IMR-90 (cell line): Measurements from ENCODE around the gene SOX6. TPM values are rescaled to one million over a fixed set of nuclear protein-coding genes. Genes with fewer than 3 reads are reported as not detected.

Source experiments
- ATAC-seq: fragments of 200-7000 bp; cut with Tn5 transposase; 2 replicates; pipeline ENCODE4 v1.9.1; 2020; ENCODE audit warnings: low read depth, mild to moderate bottlenecking, moderate library complexity
- BruUV-seq: library from RNA; stranded (reverse); fragments of 400-500 nt; replicated peaks from 2 replicates; lab custom pipeline; 2021; lab: Mats Ljungman, UMichigan
- CTCF ChIA-PET: fragments of 300-600 bp; formaldehyde crosslinking; extraction: SDS; loops from one replicate; lab custom pipeline; 2021; ENCODE audit warnings: antibody characterized with exemption; lab: Yijun Ruan, JAX
- POLR2A ChIA-PET: fragments of 300-600 bp; sonication (Branson Sonifier 250); formaldehyde crosslinking; loops from one replicate; lab custom pipeline; 2022; ENCODE audit warnings: antibody characterized with exemption; ENCODE audit not compliant: unreplicated experiment; lab: Charles Lee
- DNase-seq: peaks from one replicate; pipeline ENCODE4 v3.0.0; 2013
- H2AFZ ChIP-seq: replicated peaks from 2 replicates; pipeline ENCODE3; 2013; ENCODE audit warnings: low read length, mild to moderate bottlenecking; ENCODE audit not compliant: poor library complexity
- H2AK5ac ChIP-seq: 2 replicates; pipeline ENCODE4 v1.6.1; 2013; ENCODE audit warnings: low read depth, low read length, inconsistent platforms
- H2AK9ac ChIP-seq: replicated peaks from 2 replicates; pipeline ENCODE3; 2013; ENCODE audit warnings: mild to moderate bottlenecking, low read depth, low read length, moderate library complexity; ENCODE audit not compliant: poor library complexity
- H2BK120ac ChIP-seq: 2 replicates; pipeline ENCODE4 v1.6.1; 2013; ENCODE audit warnings: low read depth, low read length, inconsistent platforms
- H2BK15ac ChIP-seq: 3 replicates; pipeline ENCODE4 v1.6.1; 2013; ENCODE audit warnings: low read depth, low read length, inconsistent platforms
- H2BK20ac ChIP-seq: 2 replicates; pipeline ENCODE4 v1.6.1; 2013; ENCODE audit warnings: low read depth, mild to moderate bottlenecking, inconsistent platforms, low read length, moderate library complexity
- H2BK5ac ChIP-seq: 2 replicates; pipeline ENCODE4 v1.6.1; 2013; ENCODE audit warnings: mild to moderate bottlenecking, low read depth, low read length, inconsistent platforms; ENCODE audit not compliant: poor library complexity, severe bottlenecking
- H3K14ac ChIP-seq: replicated peaks from 2 replicates; pipeline ENCODE4 v1.6.1; 2013; ENCODE audit warnings: low read depth, low read length, inconsistent platforms
- H3K18ac ChIP-seq: 2 replicates; pipeline ENCODE4 v1.6.1; 2013; ENCODE audit warnings: low read depth, low read length, control low read depth
- H3K23ac ChIP-seq: 2 replicates; pipeline ENCODE4 v1.6.1; 2013; ENCODE audit warnings: low read depth, low read length, inconsistent platforms
- H3K27ac ChIP-seq: 2 replicates; pipeline ENCODE4 v1.5.1; 2013; ENCODE audit warnings: mild to moderate bottlenecking, control low read depth, low read length; ENCODE audit not compliant: insufficient read depth
- H3K27me3 ChIP-seq: 2 replicates; pipeline ENCODE4 v1.6.1; 2013; ENCODE audit warnings: low read length; ENCODE audit not compliant: control insufficient read depth, insufficient read depth
- H3K36me3 ChIP-seq: 2 replicates; pipeline ENCODE4 v1.6.1; 2013; ENCODE audit warnings: low read length, mixed read lengths; ENCODE audit not compliant: control insufficient read depth, insufficient read depth
- H3K4ac ChIP-seq: 2 replicates; pipeline ENCODE4 v1.6.1; 2013; ENCODE audit warnings: low read depth, low read length, inconsistent platforms
- H3K4me1 ChIP-seq: 2 replicates; pipeline ENCODE4 v1.6.1; 2013; ENCODE audit warnings: low read length, mixed read lengths; ENCODE audit not compliant: control insufficient read depth, insufficient read depth
- H3K4me2 ChIP-seq: 2 replicates; pipeline ENCODE4 v1.6.1; 2013; ENCODE audit warnings: low read depth, mild to moderate bottlenecking, control low read depth, low read length, moderate library complexity
- H3K4me3 ChIP-seq: 2 replicates; pipeline ENCODE4 v1.5.1; 2013; ENCODE audit warnings: low read depth, mild to moderate bottlenecking, control low read depth, low read length, moderate library complexity; ENCODE audit not compliant: insufficient read depth
- H3K56ac ChIP-seq: 2 replicates; pipeline ENCODE4 v1.6.1; 2013; ENCODE audit warnings: low read length, inconsistent platforms; ENCODE audit not compliant: insufficient read depth; ENCODE audit errors: extremely low read depth
- H3K79me1 ChIP-seq, 2 experiments: 2 replicates each; pipeline ENCODE4 v1.6.1; 2013; ENCODE audit warnings: low read length in 2 of 2, inconsistent platforms in 1 of 2, low read depth in 1 of 2
- H3K9ac ChIP-seq: 2 replicates; pipeline ENCODE4 v1.6.1; 2013; ENCODE audit warnings: low read depth, low read length, control low read depth
- H3K9me1 ChIP-seq: 2 replicates; pipeline ENCODE4 v1.6.1; 2013; ENCODE audit warnings: low read length, inconsistent platforms; ENCODE audit not compliant: insufficient read depth
- H3K9me3 ChIP-seq: 2 replicates; pipeline ENCODE4 v1.6.1; 2013; ENCODE audit warnings: low read length; ENCODE audit not compliant: control insufficient read depth, insufficient read depth
- H4K20me1 ChIP-seq: 2 replicates; pipeline ENCODE4 v1.6.1; 2013; ENCODE audit warnings: low read length, inconsistent platforms; ENCODE audit not compliant: insufficient read depth
- H4K5ac ChIP-seq: 2 replicates; pipeline ENCODE4 v1.6.1; 2013; ENCODE audit warnings: mild to moderate bottlenecking, low read depth, low read length, control low read depth
- H4K8ac ChIP-seq, 2 experiments: 2 replicates each; pipeline ENCODE4 v1.6.1; 2013; ENCODE audit warnings: low read depth in 2 of 2, low read length in 2 of 2, control low read depth in 1 of 2, inconsistent platforms in 1 of 2
- H4K91ac ChIP-seq: 2 replicates; pipeline ENCODE4 v1.6.1; 2013; ENCODE audit warnings: low read depth, low read length, inconsistent platforms; ENCODE audit not compliant: insufficient read depth
- BHLHE40 ChIP-seq: fragments of 150-350 bp; IDR thresholded peaks from 2 replicates; pipeline ENCODE4 v1.6.1; 2016; ENCODE audit warnings: mild to moderate bottlenecking, low read depth, low read length
- CEBPB ChIP-seq: IDR thresholded peaks from 2 replicates; pipeline ENCODE4 v1.6.1; 2012; ENCODE audit warnings: low read depth, low read length, improper control_type of control experiment
- CHD1 ChIP-seq: IDR thresholded peaks from 2 replicates; pipeline ENCODE4 v1.6.1; 2012; ENCODE audit warnings: low read depth, low read length, improper control_type of control experiment
- MAFK ChIP-seq: IDR thresholded peaks from 2 replicates; pipeline ENCODE4 v1.6.1; 2012; ENCODE audit warnings: low read depth, low read length, improper control_type of control experiment
- MXI1 ChIP-seq: IDR thresholded peaks from 2 replicates; pipeline ENCODE4 v1.6.1; 2012; ENCODE audit warnings: low read depth, mild to moderate bottlenecking, low read length, moderate library complexity, borderline replicate concordance
- POLR2A ChIP-seq: IDR thresholded peaks from 2 replicates; pipeline ENCODE4 v1.6.1; 2012; ENCODE audit warnings: mild to moderate bottlenecking, low read depth, low read length
- RAD21 ChIP-seq: IDR thresholded peaks from 2 replicates; pipeline ENCODE4 v1.6.1; 2012; ENCODE audit warnings: low read length, improper control_type of control experiment
- RCOR1 ChIP-seq: IDR thresholded peaks from 2 replicates; pipeline ENCODE4 v1.6.1; 2012; ENCODE audit warnings: mild to moderate bottlenecking, low read length, improper control_type of control experiment; ENCODE audit not compliant: insufficient replicate concordance
- RFX5 ChIP-seq: IDR thresholded peaks from 2 replicates; pipeline ENCODE4 v1.8.0; 2012; ENCODE audit warnings: low read depth, mild to moderate bottlenecking, low read length, moderate library complexity
- WGBS, 2 experiments: methylation state at CpG; one replicate each; pipeline versions ENCODE4 v1.1.5 to v1.1.7; 2013; ENCODE audit warnings: missing lambda C conversion rate in 2 of 2; ENCODE audit not compliant: insufficient read length in 1 of 2; ENCODE audit errors: extremely low coverage in 2 of 2; 5-methylcytosine and 5-hydroxymethylcytosine counted together
- dilution Hi-C: fragments of 300-500 bp; cut with HindIII; formaldehyde crosslinking; loops from one replicate; pipeline ENCODE4 v1.14.3; 2018; ENCODE audit warnings: low sequenced_read_pairs; ENCODE audit not compliant: unreplicated experiment
- in situ Hi-C: fragments of 300-500 bp; cut with MboI; formaldehyde crosslinking; loops from 3 replicates; pipeline ENCODE4 v1.14.3; 2019; ENCODE audit warnings: low sequenced_read_pairs, inconsistent platforms, mixed read lengths
- intact Hi-C: fragments of 100-400 bp; cut with micrococcal nuclease; formaldehyde crosslinking; loops from 2 replicates; pipeline ENCODE4 v1.10.0; 2022
- polyA plus RNA-seq, 3 experiments: library from polyadenylated mRNA; depleted of rRNA; stranded (reverse); fragments of >200 nt; gene quantifications; 2 replicates each; pipeline ENCODE4 v1.2.3, GENCODE V29; 2012; ENCODE audit warnings: low replicate concordance in 1 of 3
- total RNA-seq: library from RNA; depleted of rRNA; stranded (reverse); fragments of >200 nt; gene quantifications from 2 replicates; pipeline ENCODE4 v1.2.3, GENCODE V29; 2012
- TF ChIP-seq, protein P1 (sequence below): fragments of 150-350 bp; IDR thresholded peaks from 2 replicates; pipeline ENCODE4 v1.6.1; 2016; ENCODE audit warnings: low read depth, mild to moderate bottlenecking, low read length, moderate library complexity, borderline replicate concordance
- TF ChIP-seq, protein P2 (sequence below): conservative IDR thresholded peaks from 2 replicates; pipeline ENCODE4 v1.5.1; 2012; ENCODE audit warnings: mild to moderate bottlenecking, low read depth, low read length, improper control_type of control experiment

Gene SOX6
- total and polyA plus RNA-seq, 2 of the 4 experiments (the other 2 are of a cell fraction): 1.7 to 7.7 TPM

DNA sequence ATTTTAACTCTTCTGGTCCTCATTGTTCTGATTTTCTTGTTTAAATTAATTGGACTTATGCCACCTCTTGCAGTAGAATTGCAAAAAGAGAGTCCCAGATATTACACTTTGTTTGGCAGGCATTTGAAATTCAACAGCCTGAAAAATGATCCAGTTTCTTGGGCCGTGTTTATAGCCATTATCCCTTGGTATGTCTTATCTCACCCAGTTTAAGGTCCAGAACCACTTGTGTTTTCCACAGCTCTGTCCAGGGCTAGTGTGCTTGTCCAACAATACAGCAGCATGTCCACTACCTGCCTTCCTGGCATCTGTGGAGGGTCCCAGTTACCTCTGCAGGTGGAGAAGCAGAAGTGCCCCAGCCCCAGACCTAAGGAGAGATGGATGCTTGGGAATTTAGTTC lies 397.4 kb downstream of the SOX6 start:
- peak overlapping the region; percentile 18; the same call in 1 of the 2 replicates for H2BK120ac ChIP-seq
- H2BK5ac ChIP-seq: no peak overlapping the region
- no peak overlapping the region for H3K4me2 ChIP-seq
- H3K9me1 ChIP-seq: peaks cover 2% of the 10 kb centered on the region; the same call in 1 of the 2 replicates
- no peak for DNase-seq
- no peak overlapping the region for H3K14ac ChIP-seq
- 0 out of 2 replicates have a peak overlapping the region, but pooled peaks have one; percentile 16 for H3K4ac ChIP-seq
- H2AK5ac ChIP-seq: no peak overlapping the region
- no peaks in the 10 kb centered on the region for H4K20me1 ChIP-seq
- H4K8ac ChIP-seq: no peak overlapping the region
- ChIA-PET POLR2A (no interaction called here), CTCF (no interaction called here)
- H2BK15ac ChIP-seq: no peak overlapping the region; the same call in 2 of the 3 replicates
- peaks cover 5% of the 10 kb centered on the region for H3K4me1 ChIP-seq
- H3K23ac ChIP-seq: no peak overlapping the region
- no peak overlapping the region for H3K4me3 ChIP-seq
- WGBS, 2 experiments: 40% methylated on average over 1 of the region's 1 CpG; no CpG with 5 or more reads in 1 of the 2 experiments
- H4K91ac ChIP-seq: no peak overlapping the region
- in situ Hi-C loops: no loop called here
- H3K27me3 ChIP-seq: no peaks in the 10 kb centered on the region
- H3K36me3 ChIP-seq: no peaks in the 10 kb centered on the region
- no TSS peak for BruUV-seq
- H2AK9ac ChIP-seq: no peak overlapping the region
- H3K27ac ChIP-seq: no peak overlapping the region
- H3K18ac ChIP-seq: no peak overlapping the region
- ATAC-seq: no peak
- H2BK20ac ChIP-seq: no peak overlapping the region
- H3K79me1 ChIP-seq: no peaks in the 10 kb centered on the region
- TF ChIP-seq RAD21: no peak
- no peak for TF ChIP-seq CHD1
- no peak for TF ChIP-seq CEBPB
- TF ChIP-seq, protein P1, sequence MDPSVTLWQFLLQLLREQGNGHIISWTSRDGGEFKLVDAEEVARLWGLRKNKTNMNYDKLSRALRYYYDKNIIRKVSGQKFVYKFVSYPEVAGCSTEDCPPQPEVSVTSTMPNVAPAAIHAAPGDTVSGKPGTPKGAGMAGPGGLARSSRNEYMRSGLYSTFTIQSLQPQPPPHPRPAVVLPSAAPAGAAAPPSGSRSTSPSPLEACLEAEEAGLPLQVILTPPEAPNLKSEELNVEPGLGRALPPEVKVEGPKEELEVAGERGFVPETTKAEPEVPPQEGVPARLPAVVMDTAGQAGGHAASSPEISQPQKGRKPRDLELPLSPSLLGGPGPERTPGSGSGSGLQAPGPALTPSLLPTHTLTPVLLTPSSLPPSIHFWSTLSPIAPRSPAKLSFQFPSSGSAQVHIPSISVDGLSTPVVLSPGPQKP: no peak
- TF ChIP-seq MAFK: no peak
- no peak for TF ChIP-seq MXI1
- no peak for TF ChIP-seq POLR2A
- TF ChIP-seq, protein P2, sequence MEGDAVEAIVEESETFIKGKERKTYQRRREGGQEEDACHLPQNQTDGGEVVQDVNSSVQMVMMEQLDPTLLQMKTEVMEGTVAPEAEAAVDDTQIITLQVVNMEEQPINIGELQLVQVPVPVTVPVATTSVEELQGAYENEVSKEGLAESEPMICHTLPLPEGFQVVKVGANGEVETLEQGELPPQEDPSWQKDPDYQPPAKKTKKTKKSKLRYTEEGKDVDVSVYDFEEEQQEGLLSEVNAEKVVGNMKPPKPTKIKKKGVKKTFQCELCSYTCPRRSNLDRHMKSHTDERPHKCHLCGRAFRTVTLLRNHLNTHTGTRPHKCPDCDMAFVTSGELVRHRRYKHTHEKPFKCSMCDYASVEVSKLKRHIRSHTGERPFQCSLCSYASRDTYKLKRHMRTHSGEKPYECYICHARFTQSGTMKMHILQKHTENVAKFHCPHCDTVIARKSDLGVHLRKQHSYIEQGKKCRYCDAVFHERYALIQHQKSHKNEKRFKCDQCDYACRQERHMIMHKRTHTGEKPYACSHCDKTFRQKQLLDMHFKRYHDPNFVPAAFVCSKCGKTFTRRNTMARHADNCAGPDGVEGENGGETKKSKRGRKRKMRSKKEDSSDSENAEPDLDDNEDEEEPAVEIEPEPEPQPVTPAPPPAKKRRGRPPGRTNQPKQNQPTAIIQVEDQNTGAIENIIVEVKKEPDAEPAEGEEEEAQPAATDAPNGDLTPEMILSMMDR: no peak
- no peak for TF ChIP-seq RCOR1
- no peak for TF ChIP-seq RFX5
- TF ChIP-seq BHLHE40: no peak
- H3K56ac ChIP-seq: no peak overlapping the region
- no peak overlapping the region for H2AFZ ChIP-seq
- no peak overlapping the region for H4K5ac ChIP-seq
- H3K9me3 ChIP-seq: no peaks in the 10 kb centered on the region
- intact Hi-C loops: no loop called here
- H3K9ac ChIP-seq: no peak overlapping the region
- dilution Hi-C loops: no loop called here
